ENCODE measurements around the gene SMPDL3A.

GRCh38 chr6:122781716-122782115 lies 7.3 kb upstream of the SMPDL3A start:
- TF ChIP-seq SUZ12 (IDR thresholded peaks at IDR 0.05) (no peak), FOXM1 (IDR thresholded peaks at IDR 0.05; ENCODE audit: borderline replicate concordance) (no peak)

Measured in HEK293T (cell line).